ENCODE measurements around the gene MS4A13.
"Not testable (repeated sequence)": the region's sequence is repeated elsewhere in the genome, so short reads cannot be mapped to it uniquely, and the experiment has no call there.

Gene MS4A13

GRCh38 chr11:60515144-60515855 is at the start of gene MS4A13:
MS4A13 (plus strand) TSS chr11:60515392; CDS start chr11:60518084, 2,692 bp downstream.
- TF ChIP-seq ZNF274 (IDR thresholded peaks at IDR 0.05; ENCODE audit: low read depth, low read length), result no peak
- no peak within 1 kb of the TSS for H3K4me3 ChIP-seq (ENCODE audit: low read length)

GRCh38 chr11:60468829-60469228 is 46.4 kb upstream of the MS4A13 start:
- no peak for TF ChIP-seq ZNF274 (IDR thresholded peaks at IDR 0.05; ENCODE audit: low read depth, low read length)
- no peak overlapping the region for H3K4me3 ChIP-seq (ENCODE audit: low read length)

- H3K4me3 ChIP-seq (ENCODE audit: low read length), result no peak overlapping the region
- no peak for TF ChIP-seq ZNF274 (IDR thresholded peaks at IDR 0.05; ENCODE audit: low read depth, low read length)
Measured at GRCh38 chr11:60469723-60470122, 45.5 kb upstream of the MS4A13 start.

- no peak for TF ChIP-seq ZNF274 (IDR thresholded peaks at IDR 0.05; ENCODE audit: low read depth, low read length)
- no peak overlapping the region for H3K4me3 ChIP-seq (ENCODE audit: low read length)
Measured at GRCh38 chr11:60477035-60477445, 38.2 kb upstream of the MS4A13 start.

GRCh38 chr11:60482361-60482760 is 32.8 kb upstream of the MS4A13 start:
- no peak overlapping the region for H3K4me3 ChIP-seq (ENCODE audit: low read length)
- TF ChIP-seq ZNF274 (IDR thresholded peaks at IDR 0.05; ENCODE audit: low read depth, low read length), result no peak

- H3K4me3 ChIP-seq (ENCODE audit: low read length), result no peak overlapping the region
- TF ChIP-seq ZNF274 (IDR thresholded peaks at IDR 0.05; ENCODE audit: low read depth, low read length), result no peak
Measured at GRCh38 chr11:60485987-60486386, 29.2 kb upstream of the MS4A13 start.

GRCh38 chr11:60492488-60493009 is 22.6 kb upstream of the MS4A13 start, which contains the start of gene MS4A12:
MS4A12 (plus strand) TSS chr11:60492778; CDS start chr11:60497319, 4,541 bp downstream.
- no peak for TF ChIP-seq ZNF274 (IDR thresholded peaks at IDR 0.05; ENCODE audit: low read depth, low read length)
- no peak within 1 kb of the TSS for H3K4me3 ChIP-seq (ENCODE audit: low read length)

- TF ChIP-seq ZNF274 (IDR thresholded peaks at IDR 0.05; ENCODE audit: low read depth, low read length), result no peak
- H3K4me3 ChIP-seq (ENCODE audit: low read length), result no peak overlapping the region
Measured at GRCh38 chr11:60493454-60493853, 21.7 kb upstream of the MS4A13 start.

- no peak for TF ChIP-seq ZNF274 (IDR thresholded peaks at IDR 0.05; ENCODE audit: low read depth, low read length)
- no peak overlapping the region for H3K4me3 ChIP-seq (ENCODE audit: low read length)
Measured at GRCh38 chr11:60498399-60498798, 16.8 kb upstream of the MS4A13 start.

- no peak overlapping the region for H3K4me3 ChIP-seq (ENCODE audit: low read length)
Measured at GRCh38 chr11:60498853-60499252, 16.3 kb upstream of the MS4A13 start.

GRCh38 chr11:60500276-60500910 is 14.8 kb upstream of the MS4A13 start:
- no peak for TF ChIP-seq ZNF274 (IDR thresholded peaks at IDR 0.05; ENCODE audit: low read depth, low read length)
- no peak overlapping the region for H3K4me3 ChIP-seq (ENCODE audit: low read length)

More at GRCh38 chr11:60498853-60499252, 16.3 kb upstream of the MS4A13 start:
- TF ChIP-seq ZNF274 (IDR thresholded peaks at IDR 0.05; ENCODE audit: low read depth, low read length), result no peak

- no peak for TF ChIP-seq ZNF274 (IDR thresholded peaks at IDR 0.05; ENCODE audit: low read depth, low read length)
Measured at GRCh38 chr11:60502221-60502775, 12.9 kb upstream of the MS4A13 start.

GRCh38 chr11:60504219-60504905 is 10.8 kb upstream of the MS4A13 start:
- no peak overlapping the region for H3K4me3 ChIP-seq (ENCODE audit: low read length)

More at GRCh38 chr11:60502221-60502775, 12.9 kb upstream of the MS4A13 start:
- H3K4me3 ChIP-seq (ENCODE audit: low read length), result no peak overlapping the region

GRCh38 chr11:60509609-60510008 is 5.6 kb upstream of the MS4A13 start:
- H3K4me3 ChIP-seq (ENCODE audit: low read length), result not testable (repeated sequence)

More at GRCh38 chr11:60504219-60504905, 10.8 kb upstream of the MS4A13 start:
- no peak for TF ChIP-seq ZNF274 (IDR thresholded peaks at IDR 0.05; ENCODE audit: low read depth, low read length)

GRCh38 chr11:60510209-60510608 is 5.0 kb upstream of the MS4A13 start:
- H3K4me3 ChIP-seq (ENCODE audit: low read length), result not testable (repeated sequence)

Measured in GM08714 (cell line).